HepG2 (cell line): ENCODE measurements around the gene AJM1. TPM values are rescaled to one million over a fixed set of nuclear protein-coding genes. Genes with fewer than 3 reads are reported as not detected.
A peak's percentile ranks its signal among the peaks of the same experiment; 100 is the strongest.

Experiments used
- AHR ChIP-seq: IDR thresholded peaks from 2 replicates; pipeline ENCODE4 v1.6.1; 2018; ENCODE audit warnings: missing genetic modification reagents, missing compliant biosample characterization
- CCDC6 ChIP-seq: sonication (generic); formaldehyde crosslinking; IDR thresholded peaks from 2 replicates; pipeline ENCODE4 v1.8.1; 2022; ENCODE audit warnings: mild to moderate bottlenecking, missing genetic modification reagents, moderate library complexity
- FOXK2 ChIP-seq: fragments of 450-650 bp; IDR thresholded peaks from 2 replicates; pipeline ENCODE4 v1.6.1; 2016
- GTF3A ChIP-seq: sonication (generic); formaldehyde crosslinking; conservative IDR thresholded peaks from 2 replicates; pipeline ENCODE4 v1.4.0; 2020; ENCODE audit warnings: mild to moderate bottlenecking, missing genetic modification reagents
- IRX3 ChIP-seq: sonication (generic); formaldehyde crosslinking; IDR thresholded peaks from 2 replicates; pipeline ENCODE4 v1.8.1; 2023; ENCODE audit warnings: mild to moderate bottlenecking, low read depth, missing genetic modification reagents, borderline replicate concordance
- KAT2B ChIP-seq: fragments of 150-350 bp; IDR thresholded peaks from 2 replicates; pipeline ENCODE4 v1.6.1; 2014; ENCODE audit warnings: low read depth, low read length, borderline replicate concordance
- KMT2B ChIP-seq: IDR thresholded peaks from 2 replicates; pipeline ENCODE4 v1.6.1; 2016; ENCODE audit warnings: missing genetic modification reagents, missing compliant biosample characterization
- MED8 ChIP-seq: sonication (generic); formaldehyde crosslinking; IDR thresholded peaks from 2 replicates; pipeline ENCODE4 v1.8.1; 2023; ENCODE audit warnings: mild to moderate bottlenecking, missing genetic modification reagents; ENCODE audit not compliant: insufficient replicate concordance
- MIER3 ChIP-seq: IDR thresholded peaks from 2 replicates; pipeline ENCODE4 v1.6.1; 2016; ENCODE audit warnings: missing compliant biosample characterization, borderline replicate concordance
- PCBP1 ChIP-seq: fragments of 200-400 bp; formaldehyde crosslinking; IDR thresholded peaks from 2 replicates; pipeline ENCODE4 v1.6.1; 2017; ENCODE audit warnings: mild to moderate bottlenecking, low read depth, low read length, borderline replicate concordance
- PHF8 ChIP-seq: sonication (generic); formaldehyde crosslinking; IDR thresholded peaks from 2 replicates; pipeline ENCODE4 v1.5.0; 2020; ENCODE audit warnings: missing genetic modification reagents
- POLR2G ChIP-seq: fragments of 200-400 bp; formaldehyde crosslinking; IDR thresholded peaks from 2 replicates; pipeline ENCODE4 v1.6.1; 2018; ENCODE audit warnings: mild to moderate bottlenecking, low read depth, low read length, moderate library complexity
- SMAD3 ChIP-seq: sonication (generic); formaldehyde crosslinking; IDR thresholded peaks from 2 replicates; pipeline ENCODE4 v1.4.0; 2020; ENCODE audit warnings: missing genetic modification reagents
- SP2 ChIP-seq: sonication (generic); formaldehyde crosslinking; IDR thresholded peaks from 2 replicates; pipeline ENCODE4 v1.5.1; 2020; ENCODE audit warnings: mild to moderate bottlenecking, missing genetic modification reagents
- U2AF2 ChIP-seq: fragments of 200-400 bp; formaldehyde crosslinking; IDR thresholded peaks from 2 replicates; pipeline ENCODE4 v1.6.1; 2017; ENCODE audit warnings: low read depth, mild to moderate bottlenecking, low read length
- ZFP1 ChIP-seq: IDR thresholded peaks from 2 replicates; pipeline ENCODE4 v1.6.1; 2016
- ZFP82 ChIP-seq: sonication (generic); formaldehyde crosslinking; IDR thresholded peaks from 2 replicates; pipeline ENCODE4 v1.5.1; 2020; ENCODE audit warnings: mild to moderate bottlenecking, missing genetic modification reagents, borderline replicate concordance
- ZNF230 ChIP-seq: sonication (generic); formaldehyde crosslinking; IDR thresholded peaks from 2 replicates; pipeline ENCODE4 v1.4.0; 2020; ENCODE audit warnings: mild to moderate bottlenecking, missing genetic modification reagents
- ZNF44 ChIP-seq: sonication (generic); formaldehyde crosslinking; IDR thresholded peaks from 2 replicates; pipeline ENCODE4 v1.5.1; 2020; ENCODE audit warnings: mild to moderate bottlenecking, missing genetic modification reagents
- ZNF549 ChIP-seq: sonication (generic); formaldehyde crosslinking; IDR thresholded peaks from 2 replicates; pipeline ENCODE4 v1.5.0; 2020; ENCODE audit warnings: missing genetic modification reagents
- ZNF557 ChIP-seq: sonication (generic); formaldehyde crosslinking; IDR thresholded peaks from 2 replicates; pipeline ENCODE4 v1.4.0; 2020; ENCODE audit warnings: missing genetic modification reagents
- ZNF773 ChIP-seq: sonication (generic); formaldehyde crosslinking; IDR thresholded peaks from 2 replicates; pipeline ENCODE4 v1.4.0; 2020; ENCODE audit warnings: missing genetic modification reagents, borderline replicate concordance
- polyA plus RNA-seq, 8 experiments: library from polyadenylated mRNA; depleted of rRNA in 3 of 8; stranded (reverse) in 7 of 8; unstranded in 1 of 8; fragments of >200 nt; fragmentation: Illumina TruSeq in 4 of 8; extraction: Trizol in 4 of 8; gene quantifications; 2 replicates each; pipeline versions ENCODE4 v1.2.1 to v1.2.3, GENCODE V29; 2011 to 2016; ENCODE audit warnings: low read depth in 4 of 8, missing spikeins in 1 of 8, mixed read lengths in 1 of 8; ENCODE audit not compliant: insufficient read depth in 1 of 8
- total RNA-seq, 5 experiments: library from RNA; depleted of rRNA; stranded (reverse); fragments of >200 nt; fragmentation: Illumina TruSeq; extraction: Trizol; gene quantifications; 2 replicates each; pipeline ENCODE4 v1.2.3, GENCODE V29; 2016; ENCODE audit warnings: low read depth in 1 of 5
- TF ChIP-seq, protein P1 (sequence below): sonication (generic); formaldehyde crosslinking; IDR thresholded peaks from 2 replicates; pipeline ENCODE4 v1.4.0; 2020; ENCODE audit warnings: missing genetic modification reagents, borderline replicate concordance
- TF ChIP-seq, protein P2 (sequence below): IDR thresholded peaks from 2 replicates; pipeline ENCODE4 v1.6.1; 2016
- TF ChIP-seq, protein P3 (sequence below): sonication (generic); IDR thresholded peaks from 2 replicates; pipeline ENCODE4 v1.6.1; 2016; ENCODE audit warnings: low read depth, borderline replicate concordance
- TF ChIP-seq, protein P4 (sequence below): sonication (generic); formaldehyde crosslinking; conservative IDR thresholded peaks from 2 replicates; pipeline ENCODE4 v1.4.0; 2020; ENCODE audit warnings: missing genetic modification reagents

Gene AJM1
- total and polyA plus RNA-seq, 2 of the 13 experiments (the other 11 are each of a cell fraction or from before 2014, with no cell fraction given) = 1.1 to 1.2 TPM

DNA sequence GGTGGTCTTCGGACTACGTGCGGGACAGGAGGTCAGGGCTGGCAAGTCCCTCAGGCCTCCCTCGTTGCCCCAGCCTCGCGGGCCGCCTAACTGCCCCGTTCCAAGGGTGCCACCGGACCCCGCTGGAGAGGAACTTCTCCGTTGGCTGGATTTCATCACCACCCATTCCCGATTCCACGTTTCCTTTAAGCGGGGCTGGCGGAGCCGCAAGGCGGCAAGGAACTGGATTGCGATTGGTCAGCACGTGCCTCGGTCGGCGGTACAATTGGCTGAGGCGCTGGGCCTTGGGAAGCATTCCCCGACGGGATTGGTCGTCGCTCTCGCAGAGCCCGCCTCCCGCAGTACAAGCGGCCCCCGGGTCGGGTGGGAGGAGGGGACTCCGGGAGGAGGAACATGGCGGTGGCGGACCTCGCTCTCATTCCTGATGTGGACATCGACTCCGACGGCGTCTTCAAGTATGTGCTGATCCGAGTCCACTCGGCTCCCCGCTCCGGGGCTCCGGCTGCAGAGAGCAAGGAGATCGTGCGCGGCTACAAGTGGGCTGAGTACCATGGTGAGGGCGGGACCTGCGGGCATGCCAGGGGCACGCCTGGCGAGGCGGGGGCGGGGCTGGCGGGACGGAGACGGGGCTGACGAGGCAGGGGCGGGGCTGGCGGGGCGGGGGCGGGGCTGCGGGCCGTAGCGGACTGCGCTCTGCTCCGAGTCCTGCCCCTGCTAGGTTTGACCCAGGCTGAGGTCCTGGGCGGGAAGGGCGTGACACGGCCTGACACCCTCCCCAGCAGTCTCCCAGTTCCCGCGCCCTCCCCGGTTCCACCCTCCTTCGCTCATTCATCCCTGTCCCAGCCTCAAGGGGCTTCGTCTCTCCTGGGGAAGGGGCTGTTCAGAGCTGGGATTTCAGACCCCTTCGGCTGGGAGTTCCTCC is 7.0 kb downstream of the AJM1 start, which contains the start of gene PHPT1 (continued):
- TF ChIP-seq CCDC6 (CRISPR knock-in tag) (peak; percentile 78), ZNF44 (CRISPR knock-in tag) (no peak), KMT2B (CRISPR knock-in tag) (0 out of 2 replicates have a peak, but pooled peaks have one; percentile 43), U2AF2 (no peak), GTF3A (CRISPR knock-in tag) (0 out of 2 replicates have a peak, but pooled peaks have one; percentile 40), AHR (CRISPR knock-in tag) (0 out of 2 replicates have a peak, but pooled peaks have one; percentile 67), SMAD3 (CRISPR knock-in tag) (peak; percentile 70; the same call in 1 of the 2 replicates), POLR2G (peak; percentile 89), IRX3 (CRISPR knock-in tag) (peak; percentile 61; the same call in 1 of the 2 replicates), ZNF549 (CRISPR knock-in tag) (no peak), MIER3 (CRISPR knock-in tag) (peak; percentile 61; the same call in 1 of the 2 replicates), MED8 (CRISPR knock-in tag) (peak; percentile 40), ZNF773 (peak; percentile 65; the same call in 1 of the 2 replicates), PHF8 (CRISPR knock-in tag) (peak; percentile 68), ZNF230 (peak; percentile 48; the same call in 1 of the 2 replicates), ZNF557 (no peak), PCBP1 (peak; percentile 47; the same call in 1 of the 2 replicates), KAT2B (no peak), SP2 (CRISPR knock-in tag) (peak; percentile 97), ZFP82 (CRISPR knock-in tag) (no peak), ZFP1 (peak; percentile 72; the same call in 1 of the 2 replicates), FOXK2 (no peak)
- TF ChIP-seq, protein P1, sequence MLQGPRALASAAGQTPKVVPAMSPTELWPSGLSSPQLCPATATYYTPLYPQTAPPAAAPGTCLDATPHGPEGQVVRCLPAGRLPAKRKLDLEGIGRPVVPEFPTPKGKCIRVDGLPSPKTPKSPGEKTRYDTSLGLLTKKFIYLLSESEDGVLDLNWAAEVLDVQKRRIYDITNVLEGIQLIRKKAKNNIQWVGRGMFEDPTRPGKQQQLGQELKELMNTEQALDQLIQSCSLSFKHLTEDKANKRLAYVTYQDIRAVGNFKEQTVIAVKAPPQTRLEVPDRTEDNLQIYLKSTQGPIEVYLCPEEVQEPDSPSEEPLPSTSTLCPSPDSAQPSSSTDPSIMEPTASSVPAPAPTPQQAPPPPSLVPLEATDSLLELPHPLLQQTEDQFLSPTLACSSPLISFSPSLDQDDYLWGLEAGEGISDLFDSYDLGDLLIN (CRISPR knock-in tag) = 0 out of 2 replicates have a peak, but pooled peaks have one; percentile 77
- TF ChIP-seq, protein P2, sequence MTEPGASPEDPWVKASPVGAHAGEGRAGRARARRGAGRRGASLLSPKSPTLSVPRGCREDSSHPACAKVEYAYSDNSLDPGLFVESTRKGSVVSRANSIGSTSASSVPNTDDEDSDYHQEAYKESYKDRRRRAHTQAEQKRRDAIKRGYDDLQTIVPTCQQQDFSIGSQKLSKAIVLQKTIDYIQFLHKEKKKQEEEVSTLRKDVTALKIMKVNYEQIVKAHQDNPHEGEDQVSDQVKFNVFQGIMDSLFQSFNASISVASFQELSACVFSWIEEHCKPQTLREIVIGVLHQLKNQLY (CRISPR knock-in tag) = no peak
- TF ChIP-seq, protein P3, sequence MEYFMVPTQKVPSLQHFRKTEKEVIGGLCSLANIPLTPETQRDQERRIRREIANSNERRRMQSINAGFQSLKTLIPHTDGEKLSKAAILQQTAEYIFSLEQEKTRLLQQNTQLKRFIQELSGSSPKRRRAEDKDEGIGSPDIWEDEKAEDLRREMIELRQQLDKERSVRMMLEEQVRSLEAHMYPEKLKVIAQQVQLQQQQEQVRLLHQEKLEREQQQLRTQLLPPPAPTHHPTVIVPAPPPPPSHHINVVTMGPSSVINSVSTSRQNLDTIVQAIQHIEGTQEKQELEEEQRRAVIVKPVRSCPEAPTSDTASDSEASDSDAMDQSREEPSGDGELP = 0 out of 2 replicates have a peak, but pooled peaks have one; percentile 10
- TF ChIP-seq, protein P4, sequence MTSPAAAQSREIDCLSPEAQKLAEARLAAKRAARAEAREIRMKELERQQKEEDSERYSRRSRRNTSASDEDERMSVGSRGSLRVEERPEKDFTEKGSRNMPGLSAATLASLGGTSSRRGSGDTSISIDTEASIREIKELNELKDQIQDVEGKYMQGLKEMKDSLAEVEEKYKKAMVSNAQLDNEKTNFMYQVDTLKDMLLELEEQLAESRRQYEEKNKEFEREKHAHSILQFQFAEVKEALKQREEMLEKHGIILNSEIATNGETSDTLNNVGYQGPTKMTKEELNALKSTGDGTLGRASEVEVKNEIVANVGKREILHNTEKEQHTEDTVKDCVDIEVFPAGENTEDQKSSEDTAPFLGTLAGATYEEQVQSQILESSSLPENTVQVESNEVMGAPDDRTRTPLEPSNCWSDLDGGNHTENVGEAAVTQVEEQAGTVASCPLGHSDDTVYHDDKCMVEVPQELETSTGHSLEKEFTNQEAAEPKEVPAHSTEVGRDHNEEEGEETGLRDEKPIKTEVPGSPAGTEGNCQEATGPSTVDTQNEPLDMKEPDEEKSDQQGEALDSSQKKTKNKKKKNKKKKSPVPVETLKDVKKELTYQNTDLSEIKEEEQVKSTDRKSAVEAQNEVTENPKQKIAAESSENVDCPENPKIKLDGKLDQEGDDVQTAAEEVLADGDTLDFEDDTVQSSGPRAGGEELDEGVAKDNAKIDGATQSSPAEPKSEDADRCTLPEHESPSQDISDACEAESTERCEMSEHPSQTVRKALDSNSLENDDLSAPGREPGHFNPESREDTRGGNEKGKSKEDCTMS (CRISPR knock-in tag) = no peak
